ENCODE data around the gene NFILZ.

The NFILZ gene

GRCh38 chr19:8654591-8655339 lies 24.3 kb downstream of the NFILZ start (continued):
- TF ChIP-seq, protein P1, sequence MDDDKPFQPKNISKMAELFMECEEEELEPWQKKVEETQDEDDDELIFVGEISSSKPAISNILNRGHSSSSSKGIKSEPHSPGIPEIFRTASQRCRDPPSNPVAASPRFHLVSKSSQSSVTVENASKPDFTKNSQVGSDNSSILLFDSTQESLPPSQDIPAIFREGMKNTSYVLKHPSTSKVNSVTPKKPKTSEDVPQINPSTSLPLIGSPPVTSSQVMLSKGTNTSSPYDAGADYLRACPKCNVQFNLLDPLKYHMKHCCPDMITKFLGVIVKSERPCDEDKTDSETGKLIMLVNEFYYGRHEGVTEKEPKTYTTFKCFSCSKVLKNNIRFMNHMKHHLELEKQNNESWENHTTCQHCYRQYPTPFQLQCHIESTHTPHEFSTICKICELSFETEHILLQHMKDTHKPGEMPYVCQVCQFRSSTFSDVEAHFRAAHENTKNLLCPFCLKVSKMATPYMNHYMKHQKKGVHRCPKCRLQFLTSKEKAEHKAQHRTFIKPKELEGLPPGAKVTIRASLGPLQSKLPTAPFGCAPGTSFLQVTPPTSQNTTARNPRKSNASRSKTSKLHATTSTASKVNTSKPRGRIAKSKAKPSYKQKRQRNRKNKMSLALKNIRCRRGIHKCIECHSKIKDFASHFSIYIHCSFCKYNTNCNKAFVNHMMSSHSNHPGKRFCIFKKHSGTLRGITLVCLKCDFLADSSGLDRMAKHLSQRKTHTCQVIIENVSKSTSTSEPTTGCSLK (tag by site-specific recombination; IDR thresholded peaks at IDR 0.05): no peak
- TF ChIP-seq ZNF560 (tag by site-specific recombination; IDR thresholded peaks at IDR 0.05; ENCODE audit: borderline replicate concordance) (no peak), ZNF654 (tag by site-specific recombination; IDR thresholded peaks at IDR 0.05; ENCODE audit: low read depth) (peak; percentile 95), ZNF645 (tag by site-specific recombination; IDR thresholded peaks at IDR 0.05) (no peak), ZNF16 (tag by site-specific recombination; IDR thresholded peaks at IDR 0.05; ENCODE audit: low read depth) (peak; percentile 98), SP3 (tag by site-specific recombination; IDR thresholded peaks at IDR 0.05) (peak; percentile 4; the same call in 1 of the 2 replicates), ZNF791 (tag by site-specific recombination; IDR thresholded peaks at IDR 0.05) (no peak), ZIC2 (tag by site-specific recombination; IDR thresholded peaks at IDR 0.05) (peak; percentile 53), ZNF302 (tag by site-specific recombination; IDR thresholded peaks at IDR 0.05; ENCODE audit: low read depth) (no peak), ZNF2 (tag by site-specific recombination; IDR thresholded peaks at IDR 0.05) (peak; percentile 44; the same call in 1 of the 2 replicates), ZNF394 (tag by site-specific recombination; IDR thresholded peaks at IDR 0.05; ENCODE audit: borderline replicate concordance) (no peak), ZNF596 (tag by site-specific recombination; IDR thresholded peaks at IDR 0.05) (no peak), KLF9 (tag by site-specific recombination; IDR thresholded peaks at IDR 0.05; ENCODE audit: low read depth) (no peak), SCRT2 (tag by site-specific recombination; IDR thresholded peaks at IDR 0.05) (peak; percentile 63), ZNF76 (tag by site-specific recombination; IDR thresholded peaks at IDR 0.05; ENCODE audit: borderline replicate concordance, low read depth) (no peak)

GRCh38 chr19:8655340-8655709 lies 24.9 kb downstream of the NFILZ start:
- Histone ChIP-seq H3K9me3 (ENCODE audit: control insufficient read depth, insufficient read depth, low read depth, low read length) (no peaks in the 10 kb centered on the region), H3K4me1 (ENCODE audit: control insufficient read depth, insufficient read depth, low read length) (no peaks in the 10 kb centered on the region), H3K4me3 (ENCODE audit: low read depth, low read length) (no peak overlapping the region), H3K27ac (ENCODE audit: extremely low read depth, low read depth, low read length) (no peak overlapping the region), H3K36me3 (ENCODE audit: control insufficient read depth in 2 of 2, insufficient read depth in 1 of 2, low read length in 2 of 2) (no peaks in the 10 kb centered on the region)
- POLR2A ChIA-PET: no interaction called here
- CTCF ChIA-PET: interaction anchor here (0.6 to 3.4 kb wide), 8 partner anchors 9 to 307 kb away, joined by 3 to 50 read pairs (median 5); no protein-coding TSS in a partner anchor
- TF ChIP-seq, protein P2, sequence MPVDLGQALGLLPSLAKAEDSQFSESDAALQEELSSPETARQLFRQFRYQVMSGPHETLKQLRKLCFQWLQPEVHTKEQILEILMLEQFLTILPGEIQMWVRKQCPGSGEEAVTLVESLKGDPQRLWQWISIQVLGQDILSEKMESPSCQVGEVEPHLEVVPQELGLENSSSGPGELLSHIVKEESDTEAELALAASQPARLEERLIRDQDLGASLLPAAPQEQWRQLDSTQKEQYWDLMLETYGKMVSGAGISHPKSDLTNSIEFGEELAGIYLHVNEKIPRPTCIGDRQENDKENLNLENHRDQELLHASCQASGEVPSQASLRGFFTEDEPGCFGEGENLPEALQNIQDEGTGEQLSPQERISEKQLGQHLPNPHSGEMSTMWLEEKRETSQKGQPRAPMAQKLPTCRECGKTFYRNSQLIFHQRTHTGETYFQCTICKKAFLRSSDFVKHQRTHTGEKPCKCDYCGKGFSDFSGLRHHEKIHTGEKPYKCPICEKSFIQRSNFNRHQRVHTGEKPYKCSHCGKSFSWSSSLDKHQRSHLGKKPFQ (tag by site-specific recombination; IDR thresholded peaks at IDR 0.05): no peak
- peak; percentile 47 for TF ChIP-seq GLIS1 (tag by site-specific recombination; IDR thresholded peaks at IDR 0.05)
- no peak for TF ChIP-seq ZNF561 (tag by site-specific recombination; IDR thresholded peaks at IDR 0.05; ENCODE audit: borderline replicate concordance)
- TF ChIP-seq ZNF324 (tag by site-specific recombination; IDR thresholded peaks at IDR 0.05): no peak
- no peak for TF ChIP-seq ZNF571 (tag by site-specific recombination; IDR thresholded peaks at IDR 0.05)

Data from HEK293 (cell line).